Hematopoietic multipotent progenitor cell treated with erythropoietin and hydrocortisone succinate and interleukin-3 and kit ligand, for 6 days (in vitro differentiated cells): ENCODE results near the gene CAPN10.
"Not testable (repeated sequence)": the region's sequence is repeated elsewhere in the genome, so short reads cannot be mapped to it uniquely, and the experiment has no call there.

Experiments used
- DNase-seq: peaks from one replicate; pipeline ENCODE4 v3.0.0-alpha.2; 2015

CAPN10 gene, protein sequence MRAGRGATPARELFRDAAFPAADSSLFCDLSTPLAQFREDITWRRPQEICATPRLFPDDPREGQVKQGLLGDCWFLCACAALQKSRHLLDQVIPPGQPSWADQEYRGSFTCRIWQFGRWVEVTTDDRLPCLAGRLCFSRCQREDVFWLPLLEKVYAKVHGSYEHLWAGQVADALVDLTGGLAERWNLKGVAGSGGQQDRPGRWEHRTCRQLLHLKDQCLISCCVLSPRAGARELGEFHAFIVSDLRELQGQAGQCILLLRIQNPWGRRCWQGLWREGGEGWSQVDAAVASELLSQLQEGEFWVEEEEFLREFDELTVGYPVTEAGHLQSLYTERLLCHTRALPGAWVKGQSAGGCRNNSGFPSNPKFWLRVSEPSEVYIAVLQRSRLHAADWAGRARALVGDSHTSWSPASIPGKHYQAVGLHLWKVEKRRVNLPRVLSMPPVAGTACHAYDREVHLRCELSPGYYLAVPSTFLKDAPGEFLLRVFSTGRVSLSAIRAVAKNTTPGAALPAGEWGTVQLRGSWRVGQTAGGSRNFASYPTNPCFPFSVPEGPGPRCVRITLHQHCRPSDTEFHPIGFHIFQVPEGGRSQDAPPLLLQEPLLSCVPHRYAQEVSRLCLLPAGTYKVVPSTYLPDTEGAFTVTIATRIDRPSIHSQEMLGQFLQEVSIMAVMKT

DNA sequence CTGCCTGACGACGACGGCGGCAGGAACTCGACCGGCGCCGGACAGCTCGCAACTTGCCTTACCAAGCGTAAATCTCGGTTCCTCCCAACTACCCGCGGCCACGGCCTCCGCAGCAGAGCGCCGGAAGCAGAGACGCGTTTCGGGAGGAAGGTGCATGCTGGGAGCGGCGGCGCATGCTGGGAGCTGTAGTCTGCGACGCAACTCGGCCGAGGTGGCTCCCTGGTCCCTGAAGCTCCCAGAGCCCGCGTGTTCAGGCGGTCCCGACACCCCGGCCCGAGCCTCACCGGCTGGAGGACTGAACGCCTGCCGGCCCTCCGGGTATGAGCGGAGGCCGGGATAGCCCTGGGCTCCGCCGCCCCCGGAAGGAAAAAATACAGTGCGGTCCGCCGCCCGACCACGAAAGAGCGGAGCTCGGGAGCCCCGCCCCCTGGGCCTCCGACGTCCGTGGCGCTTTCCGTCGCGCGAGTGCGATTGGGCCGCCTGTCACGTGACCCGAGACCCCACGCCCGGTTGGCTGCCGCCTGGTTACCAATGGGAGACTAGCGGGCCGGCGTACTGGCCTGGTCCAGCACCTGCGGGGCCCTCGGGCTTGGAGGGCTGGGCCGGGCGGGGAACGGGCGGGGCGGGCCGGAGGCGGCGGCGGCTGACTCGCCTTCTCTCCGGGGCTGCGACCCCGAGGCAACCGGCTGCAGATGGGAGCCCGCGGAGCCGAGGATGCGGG, at the start of gene CAPN10:
Gene CAPN10, plus strand, starts transcription at position 537 of the 721 bp plus-strand sequence. Its CDS starts 178 bp downstream, at position 715.
- peak; percentile 98 for DNase-seq

DNA sequence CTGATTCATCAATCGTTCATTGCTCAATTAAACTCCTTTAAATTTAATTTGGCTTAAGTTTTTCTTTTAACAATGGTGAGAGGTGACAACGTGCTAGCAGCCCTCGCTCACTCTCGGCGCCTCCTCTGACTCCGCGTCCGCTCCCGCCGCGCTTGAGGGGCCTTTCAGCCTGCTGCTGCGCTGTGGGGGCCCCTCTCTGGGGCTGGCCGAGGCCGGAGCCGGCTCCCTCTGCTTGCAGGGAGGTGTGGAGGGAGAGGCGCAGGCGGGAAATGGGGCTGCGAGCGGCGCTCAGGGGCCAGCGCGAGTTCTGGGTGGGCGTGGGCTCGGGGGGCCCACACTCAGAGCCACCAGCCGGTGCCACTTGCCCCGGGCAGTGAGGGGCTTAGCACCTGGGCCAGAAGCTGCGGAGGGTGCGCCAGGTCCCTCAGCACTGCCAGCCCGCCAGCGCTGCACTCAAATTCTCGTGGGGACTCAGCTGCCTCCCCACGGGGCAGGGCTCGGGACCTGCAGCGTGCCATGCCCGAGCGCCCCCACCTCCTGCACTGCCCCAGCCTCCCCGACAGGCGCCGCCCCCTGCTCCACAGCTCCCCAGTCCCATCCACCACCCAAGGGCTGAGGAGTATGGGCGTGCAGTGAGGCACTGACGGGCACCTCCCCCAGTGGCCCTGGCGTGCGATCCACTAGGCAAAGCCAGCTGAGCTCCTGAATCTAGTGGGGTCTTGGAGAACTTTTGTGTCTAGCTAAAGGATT, 48.3 kb upstream of the CAPN10 start:
- DNase-seq = no peak

DNA sequence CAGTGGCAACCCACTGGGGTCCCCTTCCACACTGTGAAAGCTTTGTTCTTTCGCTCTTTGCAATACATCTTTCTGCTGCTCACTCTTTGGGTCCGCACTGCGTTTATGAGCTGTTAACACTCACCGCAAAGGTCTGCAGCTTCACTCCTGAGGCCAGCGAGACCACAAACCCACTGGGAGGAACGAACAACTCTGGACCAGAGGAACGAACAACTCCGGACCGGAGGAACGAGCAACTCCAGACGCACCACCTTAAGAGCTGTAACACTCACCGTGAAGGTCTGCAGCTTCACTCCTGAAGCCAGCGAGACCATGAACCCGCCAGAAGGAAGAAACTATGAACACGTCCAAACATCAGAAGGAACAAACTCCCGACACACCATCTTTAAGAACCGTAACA, 47.4 kb upstream of the CAPN10 start:
- not testable (repeated sequence) for DNase-seq

DNA sequence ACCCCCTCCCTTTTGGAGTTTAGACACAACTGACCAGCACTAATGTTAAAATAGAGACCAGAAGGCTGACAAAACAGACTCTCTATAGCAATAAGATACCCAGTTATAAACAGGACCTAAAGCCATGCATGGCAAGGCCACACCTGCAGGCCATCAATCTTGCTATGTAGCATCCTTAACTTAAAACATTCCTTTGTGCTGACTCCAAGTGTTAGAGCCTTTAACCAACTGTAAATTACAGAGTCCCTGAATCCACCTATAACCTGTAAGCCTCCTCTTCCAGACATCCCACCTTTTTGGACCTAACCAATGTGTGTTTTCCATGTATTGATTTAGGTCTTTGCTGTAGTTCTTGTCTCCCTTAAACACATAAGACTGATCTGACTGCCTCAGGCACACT, 46.6 kb upstream of the CAPN10 start:
- no peak for DNase-seq

DNA sequence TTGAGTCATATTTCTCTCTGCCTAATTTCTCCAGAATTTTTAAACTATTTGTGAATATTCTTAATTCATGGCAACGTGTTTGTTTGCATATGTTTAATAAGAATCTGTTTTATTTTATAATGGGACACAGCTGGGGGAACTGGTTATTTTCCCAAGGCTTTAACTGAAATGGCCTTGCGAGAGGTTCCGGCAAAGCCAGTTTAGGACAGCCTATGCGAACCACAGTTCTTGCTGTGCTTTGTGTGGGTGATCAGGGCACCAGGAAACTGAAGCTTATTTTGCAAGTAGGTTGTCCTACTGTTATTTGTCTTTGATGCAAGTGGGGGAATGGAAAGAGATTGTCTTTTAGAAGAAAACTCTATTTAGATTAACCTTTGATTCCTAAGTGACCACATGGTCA, 35.2 kb upstream of the CAPN10 start:
- DNase-seq = no peak

DNA sequence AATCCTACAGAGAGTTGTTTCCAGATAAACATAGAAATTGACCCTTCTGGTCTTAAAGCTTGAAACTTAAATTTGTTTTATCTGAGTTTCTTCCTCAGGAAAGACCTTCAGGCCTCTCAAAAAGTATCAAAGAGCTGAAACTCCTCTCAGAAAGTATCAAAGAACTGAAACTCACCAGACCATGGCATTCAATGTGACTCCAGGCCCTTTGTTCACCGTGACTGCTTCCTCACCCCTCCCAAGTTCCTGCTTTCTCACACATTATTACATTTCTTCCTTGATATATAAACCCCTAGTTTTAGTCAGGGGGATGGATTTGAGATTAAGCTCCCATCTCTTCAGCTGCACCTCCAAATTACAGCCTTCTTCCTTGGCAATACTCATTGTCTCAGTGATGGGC, 34.7 kb upstream of the CAPN10 start:
- DNase-seq = no peak

DNA sequence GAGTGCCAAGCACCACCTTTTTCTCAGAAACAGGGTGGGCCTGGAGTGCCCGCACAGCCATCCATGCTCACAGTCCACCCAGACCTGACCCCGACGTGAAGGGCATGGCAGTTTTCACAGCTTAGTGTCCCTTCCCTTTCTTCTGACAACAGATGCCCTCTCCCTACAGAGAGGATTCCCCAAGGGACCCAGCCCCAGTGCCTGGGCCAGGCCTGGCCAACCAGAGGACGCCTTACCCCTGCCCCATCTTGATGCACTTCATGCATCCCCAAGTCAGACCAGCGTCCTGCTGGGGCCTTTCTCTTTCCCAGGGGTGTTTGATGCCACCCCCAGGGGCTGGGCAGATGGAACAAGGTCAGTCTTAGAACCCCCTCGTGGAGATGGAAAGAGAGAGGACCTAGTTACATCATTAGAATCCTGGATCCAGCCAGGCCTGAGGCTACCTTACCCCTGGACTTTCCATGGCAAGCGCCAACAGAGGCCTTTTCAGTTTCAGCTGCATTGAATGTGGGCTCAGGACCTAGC, 32.5 kb upstream of the CAPN10 start:
- no peak for DNase-seq

DNA sequence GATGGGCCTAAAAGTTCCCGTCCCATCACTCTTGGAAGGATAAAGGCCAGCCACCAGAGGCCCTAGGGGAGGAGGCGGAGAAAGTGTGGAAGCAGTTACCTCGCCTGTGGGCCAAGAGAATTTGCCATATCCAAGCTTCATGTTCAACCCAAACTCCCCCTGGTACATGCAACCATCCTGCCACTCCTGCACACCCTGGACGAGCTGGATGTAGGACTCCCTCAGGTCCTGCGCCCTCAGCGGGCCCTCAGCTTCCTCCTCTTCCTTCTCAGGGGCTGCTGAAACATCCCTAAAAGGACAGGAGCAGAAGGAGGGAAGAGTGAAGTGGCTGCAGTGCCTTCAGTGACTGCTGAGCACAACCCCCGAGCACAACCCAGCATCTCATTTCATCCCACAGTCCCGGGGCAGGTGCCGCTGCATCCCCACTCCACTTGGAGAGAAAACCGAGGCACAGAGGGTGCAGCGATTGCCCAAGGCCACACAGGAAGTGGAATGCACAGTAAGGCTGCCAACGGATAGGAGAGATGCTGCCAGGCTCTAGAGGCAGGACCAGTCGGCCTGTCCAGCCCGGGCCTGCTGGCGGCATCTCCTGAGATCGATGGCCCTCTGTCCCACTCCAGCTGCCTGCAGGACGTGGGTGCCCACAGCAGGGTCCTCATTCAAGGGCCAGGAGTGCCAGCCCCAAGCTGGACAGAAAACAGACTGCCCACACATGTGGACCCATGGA, 31.6 kb upstream of the CAPN10 start:
- DNase-seq = no peak

DNA sequence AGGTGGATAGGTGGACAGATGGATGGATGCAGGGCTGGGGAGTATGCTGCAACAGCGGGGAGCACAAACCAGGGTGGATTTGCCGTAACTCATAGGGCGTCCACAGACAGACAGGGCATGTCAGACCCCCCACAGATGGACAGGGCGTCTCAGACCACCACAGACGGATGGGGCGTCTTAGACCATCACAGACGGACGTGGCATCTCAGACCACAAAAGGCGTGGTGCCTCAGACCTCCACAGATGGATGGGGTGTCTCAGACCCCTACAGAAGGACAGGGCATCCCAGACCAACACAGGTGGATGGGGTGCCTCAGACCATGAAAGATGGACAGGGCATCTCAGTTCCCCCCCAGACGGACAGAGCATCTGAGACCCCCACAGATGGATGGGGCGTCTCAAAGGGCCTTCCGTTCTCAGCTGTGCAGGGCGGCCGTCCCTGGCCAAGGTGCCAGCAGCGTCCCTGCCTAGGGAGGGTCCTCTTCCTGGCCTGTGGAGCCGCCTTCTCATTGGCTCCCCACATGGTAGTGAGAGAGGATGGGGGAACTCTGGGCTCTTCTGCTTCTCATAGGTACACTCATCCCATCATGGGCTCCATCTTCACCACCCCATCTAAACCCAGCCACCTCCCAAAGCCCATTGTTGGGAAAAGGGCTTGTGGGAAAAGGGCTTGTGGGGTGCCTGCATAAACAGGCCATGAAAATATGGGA, 30.8 kb upstream of the CAPN10 start:
- DNase-seq = no peak

DNA sequence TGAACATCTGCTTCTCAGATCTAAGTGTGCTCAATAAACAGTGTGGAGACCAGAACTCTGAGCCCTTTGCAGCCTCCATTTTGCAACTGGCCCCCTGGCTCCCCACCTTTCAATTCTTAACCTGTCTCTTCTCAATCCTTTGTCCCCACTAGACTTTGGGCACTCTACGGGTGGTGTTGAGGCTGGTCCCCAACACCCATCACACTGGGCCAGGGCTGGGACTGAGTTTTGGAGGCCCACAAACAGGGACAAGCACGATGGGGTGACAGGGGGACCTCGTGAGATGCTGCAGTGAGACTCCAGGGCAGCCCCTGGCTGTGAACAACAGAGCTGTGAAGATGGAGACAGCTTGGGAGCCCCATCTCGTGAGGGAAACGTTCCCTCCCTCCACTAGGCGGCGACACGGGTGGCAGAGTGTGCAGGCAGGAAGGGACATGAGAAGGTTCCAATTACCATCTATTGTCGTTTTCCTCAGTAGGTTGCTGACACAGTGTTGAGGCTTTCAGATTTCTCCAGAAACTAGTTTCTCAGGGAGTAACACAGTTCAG, 29.9 kb upstream of the CAPN10 start:
- DNase-seq = peak; percentile 79

DNA sequence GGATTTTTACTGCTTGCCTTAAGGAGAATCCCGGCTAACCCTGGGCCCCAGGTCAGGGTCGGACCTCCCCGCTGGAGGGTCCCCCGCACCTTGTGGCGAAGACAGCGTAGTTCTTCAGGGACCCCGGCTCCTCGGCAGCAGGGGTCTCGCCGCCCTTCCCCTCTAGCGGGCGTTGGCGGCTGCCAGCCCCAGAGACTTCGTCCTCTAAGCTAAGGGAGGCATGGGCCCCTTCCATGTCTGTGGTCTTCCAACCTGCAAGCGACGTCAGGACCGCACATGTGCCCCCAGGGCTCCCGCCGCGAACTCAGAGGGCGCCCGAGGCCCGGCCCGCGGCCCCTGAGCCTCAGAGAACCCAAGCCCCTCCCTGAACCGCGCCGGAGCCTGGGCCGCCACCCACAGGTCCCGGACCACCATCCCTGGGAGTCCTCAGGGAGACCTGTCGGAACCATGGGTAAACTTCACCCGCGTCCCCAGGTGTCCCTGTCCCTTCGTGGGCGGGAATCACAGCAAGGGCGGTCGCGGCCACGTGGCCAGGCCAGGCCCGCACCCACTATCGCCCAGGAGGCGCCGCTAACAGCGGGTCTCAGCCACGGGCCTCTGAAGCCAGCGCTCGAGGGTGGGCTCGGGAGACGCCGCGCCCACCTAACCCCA, 29.3 kb upstream of the CAPN10 start:
- no peak for DNase-seq

DNA sequence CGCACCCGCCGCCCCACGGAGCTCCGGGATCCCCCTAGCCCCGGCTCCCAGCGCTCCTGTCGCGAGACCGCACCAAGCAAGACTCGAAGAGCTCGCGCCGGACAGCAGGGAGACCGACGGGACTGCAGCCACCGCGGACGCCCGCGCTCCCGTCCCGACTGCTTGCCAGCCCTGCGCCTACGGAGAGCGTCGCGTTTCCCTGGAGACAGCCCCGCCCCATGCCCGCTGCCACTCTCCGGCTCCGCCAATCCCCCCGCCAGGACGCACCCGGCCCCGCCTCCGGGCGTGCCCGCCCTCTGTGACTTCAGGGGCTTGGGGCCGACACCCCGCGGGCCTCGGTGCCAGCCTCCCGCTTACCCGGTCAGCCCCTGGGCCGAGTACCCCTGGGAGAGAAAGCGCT, 28.7 kb upstream of the CAPN10 start, which contains the start of gene ANKMY1:
Gene ANKMY1, minus strand, starts transcription at position 181 of the 400 bp plus-strand sequence. CDS start 653 bp downstream, outside the sequence.
- peak; percentile 90 for DNase-seq

DNA sequence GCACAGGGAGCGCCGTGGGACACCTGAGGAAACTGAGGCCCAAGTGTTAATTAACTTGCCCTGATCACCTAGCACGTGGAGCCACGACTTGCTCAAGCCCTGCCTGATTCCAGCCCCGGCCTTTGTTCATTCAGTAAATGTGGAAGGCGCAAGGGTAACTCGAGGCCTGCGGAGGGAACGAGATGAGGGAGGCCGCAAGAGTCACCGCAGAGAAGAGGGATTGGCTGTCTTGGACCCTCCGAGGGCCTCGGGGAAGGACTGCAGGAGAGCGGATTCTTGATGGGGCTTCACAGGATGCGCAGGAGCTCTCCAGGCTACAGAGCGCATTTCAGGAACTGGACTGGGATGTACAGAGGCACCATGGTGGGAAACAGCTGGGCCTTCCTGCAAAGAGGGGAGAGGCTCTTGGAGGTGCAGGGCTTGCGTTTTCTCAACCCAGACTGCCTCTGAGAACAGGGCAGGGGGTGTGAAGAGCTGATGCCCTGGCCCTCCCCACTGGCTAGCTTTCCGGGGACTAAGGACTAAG, 28.2 kb upstream of the CAPN10 start:
- DNase-seq = no peak

DNA sequence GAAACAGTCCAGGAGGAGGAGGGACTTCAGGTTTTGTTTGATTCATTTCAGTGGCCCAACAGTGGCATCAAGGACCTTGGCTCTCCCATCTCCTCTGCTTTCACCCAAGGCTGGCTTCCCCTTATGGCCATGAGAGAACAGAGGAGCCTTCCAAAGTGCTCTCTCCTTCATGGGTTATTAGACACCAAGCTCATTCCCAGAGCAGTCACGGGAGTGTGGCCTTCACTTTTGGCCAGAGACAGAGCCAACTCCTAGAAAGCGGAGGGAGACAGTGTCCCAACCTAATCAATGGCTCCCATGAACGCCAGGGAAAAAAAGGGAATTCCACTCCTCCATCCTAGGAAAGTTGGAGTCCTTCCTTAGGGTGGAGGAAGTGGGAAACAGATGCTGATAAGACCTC, 27.2 kb upstream of the CAPN10 start:
- DNase-seq = no peak

DNA sequence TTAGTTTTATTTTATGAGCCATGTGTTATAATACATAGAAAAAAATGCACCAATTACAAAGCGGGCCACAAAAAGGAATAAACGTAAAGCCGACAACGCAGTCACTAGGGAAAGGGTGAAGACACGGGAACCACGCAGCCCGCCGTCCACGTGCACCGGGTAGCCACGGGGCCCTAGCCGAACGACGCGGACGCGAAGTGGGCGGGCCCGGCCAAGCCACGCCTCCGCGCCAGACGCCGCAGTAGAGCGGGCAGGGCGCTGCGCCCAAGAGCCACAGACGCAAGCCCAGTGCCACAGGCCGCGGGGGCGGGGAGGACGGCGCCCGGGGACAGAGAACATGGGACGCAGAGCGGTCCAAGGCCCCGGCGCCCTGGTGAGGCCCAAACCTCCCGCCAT, 26.5 kb upstream of the CAPN10 start, which contains the start of gene DUSP28:
Gene DUSP28, plus strand, starts transcription at position 274 of the 396 bp plus-strand sequence. CDS start 328 bp downstream, outside the sequence.
- peak; percentile 93 for DNase-seq

DNA sequence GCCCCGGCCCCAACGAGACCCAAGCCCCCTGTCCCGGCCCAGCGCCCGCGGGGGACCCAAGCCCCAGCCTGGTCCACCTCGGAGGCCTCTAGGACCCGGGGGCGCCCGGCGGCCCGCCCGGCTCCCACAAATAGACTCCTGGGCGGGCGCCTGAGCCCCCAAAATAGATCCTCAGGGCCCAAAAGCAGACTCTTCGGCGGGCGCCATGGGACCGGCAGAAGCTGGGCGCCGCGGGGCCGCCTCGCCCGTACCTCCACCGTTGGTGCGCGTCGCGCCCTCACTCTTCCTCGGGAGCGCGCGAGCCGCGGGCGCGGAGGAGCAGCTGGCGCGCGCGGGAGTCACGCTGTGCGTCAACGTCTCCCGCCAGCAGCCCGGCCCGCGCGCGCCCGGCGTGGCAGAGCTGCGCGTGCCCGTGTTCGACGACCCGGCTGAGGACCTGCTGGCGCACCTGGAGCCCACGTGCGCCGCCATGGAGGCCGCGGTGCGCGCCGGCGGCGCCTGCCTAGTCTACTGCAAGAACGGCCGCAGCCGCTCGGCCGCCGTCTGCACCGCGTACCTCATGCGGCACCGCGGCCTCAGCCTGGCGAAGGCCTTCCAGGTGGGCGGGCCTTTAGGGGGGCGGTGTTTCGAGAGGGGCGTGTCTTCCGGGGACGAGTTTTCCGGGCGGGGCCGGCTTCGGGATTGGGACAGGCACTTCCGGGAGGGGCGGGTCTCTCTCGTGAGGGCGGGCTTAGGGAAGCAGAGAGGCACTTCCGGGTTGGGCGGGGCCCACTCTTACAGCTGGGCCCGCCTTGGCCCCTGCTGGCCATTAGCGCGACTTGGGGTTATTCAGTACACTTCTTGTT, 25.8 kb upstream of the CAPN10 start:
- peak; percentile 100 for DNase-seq

DNA sequence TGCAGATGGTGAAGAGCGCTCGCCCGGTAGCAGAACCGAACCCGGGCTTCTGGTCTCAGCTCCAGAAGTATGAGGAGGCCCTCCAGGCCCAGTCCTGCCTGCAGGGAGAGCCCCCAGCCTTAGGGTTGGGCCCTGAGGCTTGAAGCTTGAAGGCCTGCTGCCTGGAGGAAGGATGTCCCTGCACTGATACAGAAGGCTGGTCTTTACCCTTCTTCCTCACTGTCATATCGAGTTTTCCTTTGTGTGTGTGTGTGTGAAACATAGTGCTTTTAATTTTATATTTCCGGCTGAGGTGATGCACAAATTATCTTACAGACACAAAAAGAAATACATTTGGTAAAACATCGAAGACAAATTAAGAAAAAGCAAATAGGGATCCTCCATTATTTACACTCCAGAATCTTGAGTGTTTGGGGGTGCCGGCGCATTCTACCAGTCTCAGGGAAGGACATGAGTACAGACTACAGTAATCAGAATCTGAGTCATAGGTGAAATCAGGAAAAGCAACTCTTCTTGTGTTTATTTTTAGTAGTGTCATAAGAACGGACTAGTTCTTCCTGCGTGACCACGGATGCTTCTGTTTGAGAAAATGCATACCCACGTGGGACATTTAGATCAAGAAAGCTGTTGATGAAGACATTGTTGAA, 25.1 kb upstream of the CAPN10 start:
- no peak for DNase-seq

DNA sequence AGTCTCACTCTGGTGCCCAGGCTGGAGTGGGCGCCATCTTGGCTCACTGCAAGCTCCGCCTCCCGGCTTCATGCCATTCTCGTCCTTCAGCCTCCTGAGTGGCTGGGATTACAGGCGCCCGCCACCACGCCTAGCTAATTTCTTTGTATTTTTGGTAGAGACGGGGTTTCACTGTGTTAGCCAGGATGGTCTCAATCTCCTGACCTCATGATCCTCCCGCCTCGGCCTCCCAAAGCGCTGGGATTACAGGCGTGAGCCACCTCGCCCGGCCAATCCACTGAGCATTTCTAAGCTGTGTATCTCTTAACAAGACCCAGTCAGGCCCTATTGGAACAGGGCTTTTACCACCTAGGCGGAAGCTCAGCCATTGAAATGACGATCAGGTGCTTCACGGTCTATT, 23.3 kb upstream of the CAPN10 start:
- DNase-seq = not testable (repeated sequence)
